Endothelial cell of umbilical vein (primary cell): ENCODE measurements around the gene VAV2.

Experiments used
- EZH2 ChIP-seq: IDR thresholded peaks from 2 replicates; pipeline ENCODE4 v1.6.1; 2012; ENCODE audit warnings: borderline replicate concordance, low read depth, mild to moderate bottlenecking, moderate library complexity, low read length, inconsistent platforms; ENCODE audit not compliant: severe bottlenecking
- GATA2 ChIP-seq: IDR thresholded peaks from 2 replicates; pipeline ENCODE4 v1.7.0; 2011; ENCODE audit warnings: low read depth, mild to moderate bottlenecking, moderate library complexity, mixed read lengths, low read length; ENCODE audit not compliant: insufficient read length, insufficient read depth
- MYC ChIP-seq: IDR thresholded peaks from one replicate; pipeline ENCODE4 v1.6.1; 2011; ENCODE audit warnings: mild to moderate bottlenecking, low read depth, low read length
- POLR2A ChIP-seq: IDR thresholded peaks from 2 replicates; pipeline ENCODE4 v1.6.1; 2012; ENCODE audit warnings: low read depth, mild to moderate bottlenecking, control low read depth, low read length
- POLR2AphosphoS5 ChIP-seq: IDR thresholded peaks from 2 replicates; pipeline ENCODE4 v1.6.1; 2012; ENCODE audit warnings: low read depth, mild to moderate bottlenecking, control low read depth, low read length, moderate library complexity; ENCODE audit not compliant: insufficient read depth
- TF ChIP-seq, protein P1 (sequence below), 2 donors: IDR thresholded peaks; 1 replicate in 1 of 2; 2 replicates in 1 of 2; pipeline ENCODE4 v1.5.1; 2011; ENCODE audit warnings: low read length in 2 of 2, mild to moderate bottlenecking in 2 of 2, moderate library complexity in 2 of 2, control low read depth in 1 of 2, inconsistent platforms in 1 of 2, low read depth in 1 of 2; ENCODE audit not compliant: insufficient read depth in 1 of 2; ENCODE audit errors: extremely low read depth in 1 of 2
- TF ChIP-seq, protein P2 (sequence below): IDR thresholded peaks from 2 replicates; pipeline ENCODE4 v1.6.1; 2011; ENCODE audit not compliant: insufficient read depth, insufficient read length

DNA sequence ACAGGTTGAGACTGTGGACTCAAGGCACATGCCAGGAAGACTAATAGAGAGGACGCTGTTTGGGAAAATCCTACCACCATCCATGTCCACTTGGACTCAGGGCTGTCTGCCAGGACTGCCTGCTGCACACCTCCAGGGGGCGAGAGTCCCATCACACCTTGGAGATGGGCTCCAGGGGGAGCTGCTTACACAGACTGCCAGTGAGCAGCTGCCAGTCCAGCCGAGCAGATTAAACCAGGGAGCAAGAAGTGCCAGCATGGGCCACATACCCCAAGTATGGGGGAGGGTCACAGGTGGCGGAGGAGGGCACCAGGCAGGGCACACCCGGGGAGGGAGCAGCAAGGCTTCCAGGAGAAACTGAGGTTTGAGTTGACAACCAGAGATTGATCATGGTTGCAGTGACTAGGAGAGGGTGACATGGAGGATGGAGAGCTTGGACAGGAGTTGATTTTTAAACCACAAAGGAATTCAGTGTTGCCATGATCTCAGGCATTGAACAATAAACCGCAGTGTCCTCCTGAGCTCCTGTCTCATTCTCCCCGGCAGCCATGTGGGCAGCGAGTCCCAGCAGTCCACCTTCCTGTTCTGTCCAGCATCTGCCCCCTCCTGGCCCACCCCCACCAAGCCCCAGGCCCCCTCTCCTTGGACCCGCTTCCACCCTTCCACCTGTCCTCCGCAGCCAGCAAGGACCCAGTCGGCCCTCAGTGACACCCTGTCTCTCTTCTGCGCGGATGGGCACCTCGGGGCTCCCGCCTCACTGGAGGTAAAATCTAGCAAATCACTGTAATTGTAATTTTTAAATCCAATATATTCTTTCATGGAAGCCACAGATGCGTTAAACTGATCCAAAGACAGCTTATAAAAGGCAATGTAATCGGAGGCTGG lies 3.1 kb upstream of the VAV2 start:
- TF ChIP-seq, protein P1, sequence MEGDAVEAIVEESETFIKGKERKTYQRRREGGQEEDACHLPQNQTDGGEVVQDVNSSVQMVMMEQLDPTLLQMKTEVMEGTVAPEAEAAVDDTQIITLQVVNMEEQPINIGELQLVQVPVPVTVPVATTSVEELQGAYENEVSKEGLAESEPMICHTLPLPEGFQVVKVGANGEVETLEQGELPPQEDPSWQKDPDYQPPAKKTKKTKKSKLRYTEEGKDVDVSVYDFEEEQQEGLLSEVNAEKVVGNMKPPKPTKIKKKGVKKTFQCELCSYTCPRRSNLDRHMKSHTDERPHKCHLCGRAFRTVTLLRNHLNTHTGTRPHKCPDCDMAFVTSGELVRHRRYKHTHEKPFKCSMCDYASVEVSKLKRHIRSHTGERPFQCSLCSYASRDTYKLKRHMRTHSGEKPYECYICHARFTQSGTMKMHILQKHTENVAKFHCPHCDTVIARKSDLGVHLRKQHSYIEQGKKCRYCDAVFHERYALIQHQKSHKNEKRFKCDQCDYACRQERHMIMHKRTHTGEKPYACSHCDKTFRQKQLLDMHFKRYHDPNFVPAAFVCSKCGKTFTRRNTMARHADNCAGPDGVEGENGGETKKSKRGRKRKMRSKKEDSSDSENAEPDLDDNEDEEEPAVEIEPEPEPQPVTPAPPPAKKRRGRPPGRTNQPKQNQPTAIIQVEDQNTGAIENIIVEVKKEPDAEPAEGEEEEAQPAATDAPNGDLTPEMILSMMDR (IDR thresholded peaks at IDR 0.05; ENCODE audit: extremely low read depth in 1 of 2, insufficient read depth in 1 of 2, low read depth in 1 of 2, low read length in 2 of 2): peak in 1 of 2 donors; percentile 10
- TF ChIP-seq POLR2A (no peak), MYC (no peak), EZH2 (no peak), POLR2AphosphoS5 (no peak), GATA2 (no peak)
- TF ChIP-seq, protein P2, sequence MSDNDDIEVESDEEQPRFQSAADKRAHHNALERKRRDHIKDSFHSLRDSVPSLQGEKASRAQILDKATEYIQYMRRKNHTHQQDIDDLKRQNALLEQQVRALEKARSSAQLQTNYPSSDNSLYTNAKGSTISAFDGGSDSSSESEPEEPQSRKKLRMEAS: no peak
